ENCODE results near the gene AQP3.
"Not testable (repeated sequence)": the region's sequence is repeated elsewhere in the genome, so short reads cannot be mapped to it uniquely, and the experiment has no call there.

The AQP3 gene

GRCh38 chr9:33446946-33447798, at the start of gene AQP3:
Gene AQP3, minus strand, starts transcription at chr9:33447593. Its CDS starts 63 bp downstream, at chr9:33447530.
- peak; percentile 91 for DNase-seq

GRCh38 chr9:33493819-33494218, 46.4 kb upstream of the AQP3 start:
- DNase-seq: not testable (repeated sequence)

- DNase-seq: no peak
Observed at GRCh38 chr9:33489066-33489465, 41.7 kb upstream of the AQP3 start.

- not testable (repeated sequence) for DNase-seq
Observed at GRCh38 chr9:33485312-33485711, 37.9 kb upstream of the AQP3 start.

GRCh38 chr9:33480976-33481375, 33.6 kb upstream of the AQP3 start:
- no peak for DNase-seq

- no peak for DNase-seq
Observed at GRCh38 chr9:33480106-33480505, 32.7 kb upstream of the AQP3 start.

GRCh38 chr9:33476503-33476902, 29.1 kb upstream of the AQP3 start:
- DNase-seq: no peak

- DNase-seq: no peak
Observed at GRCh38 chr9:33475357-33475756, 28.0 kb upstream of the AQP3 start.

- DNase-seq: peak; percentile 99
Observed at GRCh38 chr9:33473643-33474352, 26.4 kb upstream of the AQP3 start, which contains the start of gene NOL6. Gene NOL6, minus strand, starts transcription at chr9:33473924. Its CDS starts 82 bp downstream, at chr9:33473842.

GRCh38 chr9:33472881-33473615, 25.7 kb upstream of the AQP3 start:
- DNase-seq: peak; percentile 43

GRCh38 chr9:33472171-33472880, 24.9 kb upstream of the AQP3 start:
- DNase-seq: peak; percentile 38

GRCh38 chr9:33471361-33471760, 24.0 kb upstream of the AQP3 start:
- no peak for DNase-seq

GRCh38 chr9:33469891-33470290, 22.5 kb upstream of the AQP3 start:
- no peak for DNase-seq

- DNase-seq: no peak
Observed at GRCh38 chr9:33468797-33469621, 21.6 kb upstream of the AQP3 start.

- no peak for DNase-seq
Observed at GRCh38 chr9:33468215-33468730, 20.9 kb upstream of the AQP3 start.

- DNase-seq: no peak
Observed at GRCh38 chr9:33467526-33467925, 20.1 kb upstream of the AQP3 start.

- DNase-seq: peak; percentile 84
Observed at GRCh38 chr9:33466565-33467495, 19.4 kb upstream of the AQP3 start.

GRCh38 chr9:33465596-33466564, 18.5 kb upstream of the AQP3 start:
- DNase-seq: no peak

GRCh38 chr9:33465096-33465495, 17.7 kb upstream of the AQP3 start:
- no peak for DNase-seq

All from islet precursor cell (in vitro differentiated cells).